Peyer's patch (tissue), 4 donors: ENCODE data around the gene MARCHF6.

Experiments used
- CTCF ChIP-seq, 6 experiments: fragments of 450-650 bp in 4 of 6; fragments of 200-600 bp in 2 of 6; sonication (generic) in 1 of 6; IDR thresholded peaks; one replicate each; pipeline ENCODE4 v1.5.1; 2017 to 2019; ENCODE audit warnings: antibody characterized with exemption in 6 of 6, mild to moderate bottlenecking in 3 of 6, moderate library complexity in 1 of 6
- POLR2A ChIP-seq, 2 donors: fragments of 450-650 bp; IDR thresholded peaks; one replicate each; pipeline ENCODE4 v1.5.1; 2017; ENCODE audit warnings: antibody characterized with exemption in 2 of 2, mild to moderate bottlenecking in 2 of 2, moderate library complexity in 2 of 2

GRCh38 chr5:10330511-10331230 is 22.8 kb upstream of the MARCHF6 start:
- no peak for TF ChIP-seq CTCF (IDR thresholded peaks at IDR 0.05)
- TF ChIP-seq POLR2A (IDR thresholded peaks at IDR 0.05), result no peak
